SK-N-SH treated with all-trans-retinoic acid at 6 μM for 48 hours (cell line): ENCODE measurements around the gene FILIP1.

Experiments
- PATZ1 ChIP-seq: fragments of 250-450 bp; sonication (Bioruptor Pico); IDR thresholded peaks from 2 replicates; pipeline ENCODE4 v1.8.0; 2020; ENCODE audit warnings: mild to moderate bottlenecking, moderate library complexity, borderline replicate concordance
- POU6F1 ChIP-seq: fragments of 250-450 bp; sonication (Bioruptor Pico); IDR thresholded peaks from 2 replicates; pipeline ENCODE4 v1.8.0; 2021; ENCODE audit warnings: low read depth, mild to moderate bottlenecking, moderate library complexity, borderline replicate concordance
- ZFP30 ChIP-seq: fragments of 450-650 bp; formaldehyde crosslinking; IDR thresholded peaks from 2 replicates; pipeline ENCODE4 v1.5.0; 2022; ENCODE audit warnings: mild to moderate bottlenecking, moderate library complexity

- TF ChIP-seq PATZ1 (no peak), POU6F1 (CRISPR knock-in tag) (no peak), ZFP30 (CRISPR knock-in tag) (no peak)
Observed at GRCh38 chr6:75450903-75451302, 42.7 kb downstream of the FILIP1 start.
